Measurements from ENCODE around the gene ANAPC10. TPM values are rescaled to one million over a fixed set of nuclear protein-coding genes. Genes with fewer than 3 reads are reported as not detected.

Gene ANAPC10
- total RNA-seq, 3 donors from 2014 or later: 12.6 to 14.7 (median 13.5) TPM

GRCh38 chr4:144962300-144962699 lies 135.7 kb downstream of the ANAPC10 start:
- H3K36me3 ChIP-seq (ENCODE audit: low read depth): no peaks in the 10 kb centered on the region
- ATAC-seq (no peak), DNase-seq (no peak)
- H3K4me1 ChIP-seq (ENCODE audit: low read depth): no peaks in the 10 kb centered on the region
- peaks cover 4% of the 10 kb centered on the region for H3K9me3 ChIP-seq
- H3K4me3 ChIP-seq: no peak overlapping the region
- intact Hi-C loops (cut with DNase I, micrococcal nuclease): no loop called here
- TF ChIP-seq, protein P1, sequence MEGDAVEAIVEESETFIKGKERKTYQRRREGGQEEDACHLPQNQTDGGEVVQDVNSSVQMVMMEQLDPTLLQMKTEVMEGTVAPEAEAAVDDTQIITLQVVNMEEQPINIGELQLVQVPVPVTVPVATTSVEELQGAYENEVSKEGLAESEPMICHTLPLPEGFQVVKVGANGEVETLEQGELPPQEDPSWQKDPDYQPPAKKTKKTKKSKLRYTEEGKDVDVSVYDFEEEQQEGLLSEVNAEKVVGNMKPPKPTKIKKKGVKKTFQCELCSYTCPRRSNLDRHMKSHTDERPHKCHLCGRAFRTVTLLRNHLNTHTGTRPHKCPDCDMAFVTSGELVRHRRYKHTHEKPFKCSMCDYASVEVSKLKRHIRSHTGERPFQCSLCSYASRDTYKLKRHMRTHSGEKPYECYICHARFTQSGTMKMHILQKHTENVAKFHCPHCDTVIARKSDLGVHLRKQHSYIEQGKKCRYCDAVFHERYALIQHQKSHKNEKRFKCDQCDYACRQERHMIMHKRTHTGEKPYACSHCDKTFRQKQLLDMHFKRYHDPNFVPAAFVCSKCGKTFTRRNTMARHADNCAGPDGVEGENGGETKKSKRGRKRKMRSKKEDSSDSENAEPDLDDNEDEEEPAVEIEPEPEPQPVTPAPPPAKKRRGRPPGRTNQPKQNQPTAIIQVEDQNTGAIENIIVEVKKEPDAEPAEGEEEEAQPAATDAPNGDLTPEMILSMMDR (IDR thresholded peaks at IDR 0.05): no peak

DNA sequence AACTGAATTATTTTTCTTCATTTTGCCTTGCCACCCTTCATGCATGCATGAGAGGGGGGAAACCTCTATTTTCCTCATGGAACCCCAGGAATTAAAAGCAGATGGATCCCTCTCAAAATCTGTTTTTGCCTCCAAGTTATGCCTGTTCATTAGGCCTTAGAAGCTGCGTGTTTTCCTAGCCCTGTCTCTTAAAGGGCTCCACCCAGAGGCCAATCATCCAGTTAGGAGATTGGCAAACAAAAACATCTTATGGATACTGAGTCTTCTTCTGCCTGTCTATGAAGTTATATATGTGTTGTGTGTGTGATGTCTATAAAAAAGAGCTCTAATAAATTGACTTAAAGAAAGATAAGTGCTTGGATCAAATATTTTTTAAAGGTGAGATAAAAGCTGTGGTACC lies 142.9 kb downstream of the ANAPC10 start:
- TF ChIP-seq, protein P1 (IDR thresholded peaks at IDR 0.05): no peak
- ATAC-seq (no peak), DNase-seq (no peak)
- intact Hi-C loops (cut with DNase I, micrococcal nuclease): no loop called here
- Histone ChIP-seq H3K4me1 (ENCODE audit: low read depth) (no peaks in the 10 kb centered on the region), H3K4me3 (no peak overlapping the region), H3K9me3 (peaks cover 26% of the 10 kb centered on the region), H3K36me3 (ENCODE audit: low read depth) (no peaks in the 10 kb centered on the region)

GRCh38 chr4:144954230-144954629 lies 143.8 kb downstream of the ANAPC10 start:
- TF ChIP-seq, protein P1 (IDR thresholded peaks at IDR 0.05): no peak
- ATAC-seq: no peak
- no peak overlapping the region for H3K4me3 ChIP-seq
- H3K36me3 ChIP-seq (ENCODE audit: low read depth): no peaks in the 10 kb centered on the region
- H3K9me3 ChIP-seq: peaks cover 26% of the 10 kb centered on the region
- no peak for DNase-seq
- no peaks in the 10 kb centered on the region for H3K4me1 ChIP-seq (ENCODE audit: low read depth)
- intact Hi-C loops (cut with DNase I, micrococcal nuclease): no loop called here

DNA sequence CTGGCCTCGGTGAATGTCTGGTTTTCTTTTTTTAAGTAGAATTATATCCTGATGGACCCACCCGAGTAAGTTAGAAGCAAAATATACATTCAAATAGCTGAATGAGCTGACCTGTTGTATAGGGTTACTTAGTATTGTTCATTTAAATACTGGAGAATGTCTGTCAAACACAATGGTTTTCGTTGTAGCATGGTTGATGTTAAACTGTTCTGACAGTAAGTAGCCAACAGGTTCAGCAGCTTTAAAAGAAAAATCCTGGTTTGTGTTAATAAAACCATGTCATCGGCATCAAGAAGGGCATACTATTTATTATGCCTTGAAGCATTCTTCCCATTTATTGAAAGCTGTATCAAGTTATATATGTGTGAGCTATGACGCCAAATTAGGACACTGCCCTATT lies 149.6 kb downstream of the ANAPC10 start:
- Histone ChIP-seq H3K9me3 (peaks cover 12% of the 10 kb centered on the region), H3K36me3 (ENCODE audit: low read depth) (no peaks in the 10 kb centered on the region), H3K4me1 (ENCODE audit: low read depth) (no peaks in the 10 kb centered on the region), H3K4me3 (no peak overlapping the region)
- DNase-seq: no peak
- intact Hi-C loops (cut with DNase I, micrococcal nuclease): no loop called here
- no peak for ATAC-seq
- TF ChIP-seq, protein P1 (IDR thresholded peaks at IDR 0.05): no peak

DNA sequence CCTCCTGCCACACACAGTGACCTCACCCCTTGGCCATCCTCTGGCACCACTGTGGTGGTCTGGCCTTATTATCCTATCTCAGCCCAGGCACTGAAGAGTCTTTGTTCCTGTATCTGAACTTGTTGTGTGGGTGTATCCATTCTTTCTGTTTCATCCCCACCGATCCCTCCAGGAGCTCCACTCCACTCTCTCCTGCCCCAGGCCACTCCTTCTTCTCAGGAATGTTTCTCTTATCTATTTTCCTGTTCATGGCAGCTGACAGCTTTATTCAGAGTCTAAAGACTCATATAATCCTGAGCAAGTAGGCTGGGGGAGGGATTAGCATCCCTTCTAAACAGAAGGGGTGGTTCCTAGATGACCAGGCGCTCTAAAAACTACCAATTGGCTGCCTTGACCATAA lies 150.0 kb downstream of the ANAPC10 start:
- Histone ChIP-seq H3K4me1 (ENCODE audit: low read depth) (no peaks in the 10 kb centered on the region), H3K4me3 (no peak overlapping the region), H3K36me3 (ENCODE audit: low read depth) (no peaks in the 10 kb centered on the region), H3K9me3 (peaks cover 8% of the 10 kb centered on the region)
- intact Hi-C loops (cut with DNase I, micrococcal nuclease): no loop called here
- TF ChIP-seq, protein P1 (IDR thresholded peaks at IDR 0.05): no peak
- no peak for ATAC-seq
- DNase-seq: no peak

Other genes with a start within 250 kb of the ANAPC10 start
- 10 to 100 TPM; 23.6 to 29.1 (median 25.1) TPM for gene ABCE1, start 115 bp upstream of the ANAPC10 start, total RNA-seq
- 10 to 100 TPM; 29.9 to 52.9 (median 38.4) TPM for gene OTUD4, start 82.4 kb upstream of the ANAPC10 start, total RNA-seq

All from mucosa of descending colon (tissue), 3 donors.